NCI-H2196 treated with DMSO at 0.1 percent for 48 hours (cell line): ENCODE measurements around the gene UTY.
"Not testable (repeated sequence)": the region's sequence is repeated elsewhere in the genome, so short reads cannot be mapped to it uniquely, and the experiment has no call there.

Experiments used
- DNase-seq: peaks from one replicate; lab custom pipeline; 2025; ENCODE audit not compliant: unreplicated experiment; lab: John Stamatoyannopoulos, UW

The UTY gene

GRCh38 chrY:13307959-13308358 lies 171.9 kb downstream of the UTY start:
- DNase-seq = no peak

DNA sequence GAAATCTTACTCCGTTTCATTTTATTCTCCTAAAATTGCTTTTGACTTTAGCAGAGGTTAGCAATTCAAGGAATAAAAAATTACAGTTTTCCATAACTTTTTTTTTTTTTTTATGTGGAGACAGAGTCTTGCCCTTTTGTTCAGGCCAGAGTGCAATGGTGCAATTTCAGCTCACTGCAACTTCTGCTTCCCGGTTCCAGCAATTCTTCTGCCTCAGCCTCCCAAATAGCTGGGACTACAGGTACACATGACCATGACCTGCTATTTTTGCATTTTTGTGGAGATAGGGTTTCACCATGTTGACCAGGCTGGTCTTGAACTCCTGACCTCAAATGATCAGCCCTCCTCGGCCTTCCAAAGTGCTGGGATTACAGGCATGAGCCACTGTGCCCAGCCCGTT lies 179.0 kb downstream of the UTY start:
- no peak for DNase-seq

DNA sequence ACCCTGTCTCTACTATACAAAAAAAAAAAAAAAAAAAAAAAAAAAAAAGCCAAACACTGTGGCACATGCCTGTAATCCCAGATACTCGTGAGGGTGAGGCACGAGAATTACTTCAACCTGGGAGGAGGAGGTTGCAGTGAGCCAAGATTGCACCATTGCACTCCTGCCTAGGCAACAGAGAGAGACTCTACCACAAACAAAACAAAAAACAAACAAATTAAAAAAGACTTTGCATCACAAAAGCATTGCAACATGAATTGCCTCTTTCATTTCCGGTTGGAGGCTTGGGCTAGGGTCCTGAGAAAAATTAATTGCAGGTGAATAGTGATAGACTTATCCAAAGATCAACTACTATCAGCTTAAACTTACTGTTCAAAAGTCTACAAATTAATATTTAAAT lies 180.4 kb downstream of the UTY start:
- DNase-seq = no peak

DNA sequence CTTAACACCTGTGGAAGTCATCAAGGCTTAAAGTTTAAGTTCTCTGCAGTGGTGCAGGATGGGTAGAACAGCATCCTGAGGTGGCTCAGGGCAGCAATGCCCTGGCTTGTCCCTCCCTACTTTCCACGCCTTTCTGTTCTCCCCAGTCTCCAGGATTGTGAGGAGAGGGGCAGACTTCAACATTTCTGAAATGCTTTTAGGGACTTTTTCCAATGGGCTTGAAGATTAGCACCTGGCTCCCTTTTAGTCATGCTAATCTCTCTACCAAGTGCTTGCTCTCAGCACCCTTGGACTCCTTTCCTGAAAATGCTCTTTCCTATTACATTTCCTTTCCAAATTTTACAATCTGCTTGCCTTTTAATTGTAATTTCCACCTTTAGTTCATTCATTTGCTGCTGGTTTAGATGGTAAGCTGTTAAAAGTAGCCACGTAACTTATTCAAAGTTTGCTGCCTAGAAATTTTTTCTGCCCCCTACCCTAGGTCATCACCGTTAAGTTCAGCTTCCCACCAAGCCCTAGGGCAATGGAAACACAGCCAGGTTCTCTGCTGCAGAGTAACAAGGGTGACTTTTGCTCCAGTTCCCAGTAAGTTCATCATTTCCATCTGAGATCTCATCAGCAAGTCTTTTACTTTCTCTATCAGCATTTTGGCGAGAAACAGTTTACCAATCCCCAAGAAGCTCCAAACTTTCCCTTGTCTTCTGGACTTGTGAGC lies 183.5 kb downstream of the UTY start:
- DNase-seq = no peak

DNA sequence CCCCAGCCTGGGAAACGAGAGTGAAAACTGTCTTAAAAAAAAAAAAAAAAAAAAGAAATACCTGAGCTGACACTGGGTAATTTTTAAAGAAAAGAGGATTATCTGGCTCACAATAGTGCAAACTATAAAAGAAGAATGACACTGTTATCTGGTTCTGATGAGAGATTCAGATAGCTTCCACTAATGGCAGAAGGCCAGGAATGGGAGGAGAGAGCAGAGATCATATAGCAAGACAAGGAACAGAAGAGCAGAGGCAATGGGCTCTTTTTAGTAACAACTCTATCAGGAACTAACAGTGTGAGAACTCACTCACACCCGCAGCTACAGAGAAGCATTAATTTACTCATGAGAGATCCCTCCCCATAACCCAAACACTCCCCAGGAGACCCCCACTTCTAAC lies 184.8 kb downstream of the UTY start:
- peak; percentile 34 for DNase-seq

DNA sequence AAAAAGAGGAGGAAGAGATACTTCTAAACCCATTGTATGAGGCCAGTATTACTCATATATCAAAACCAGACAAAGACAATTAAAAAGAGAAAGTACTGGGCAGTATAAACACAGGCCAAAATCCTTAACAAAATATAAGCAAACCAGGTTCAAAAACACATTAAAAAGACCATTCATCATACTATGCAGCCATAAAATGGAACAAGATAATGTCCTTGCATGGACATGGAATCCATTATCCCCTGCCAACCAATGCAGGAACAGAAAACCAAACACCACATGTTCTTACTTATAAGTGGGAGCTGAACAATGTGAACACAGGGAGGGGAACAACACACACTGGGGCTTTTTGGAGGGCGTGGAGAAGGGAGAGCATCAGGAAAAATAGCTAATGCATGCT lies 188.6 kb downstream of the UTY start:
- no peak for DNase-seq

- DNase-seq = not testable (repeated sequence)
These were observed 197.4 kb downstream of the UTY start for GRCh38 chrY:13282151-13283054.

- no peak for DNase-seq
These were observed 200.3 kb downstream of the UTY start for GRCh38 chrY:13279561-13279960.

DNA sequence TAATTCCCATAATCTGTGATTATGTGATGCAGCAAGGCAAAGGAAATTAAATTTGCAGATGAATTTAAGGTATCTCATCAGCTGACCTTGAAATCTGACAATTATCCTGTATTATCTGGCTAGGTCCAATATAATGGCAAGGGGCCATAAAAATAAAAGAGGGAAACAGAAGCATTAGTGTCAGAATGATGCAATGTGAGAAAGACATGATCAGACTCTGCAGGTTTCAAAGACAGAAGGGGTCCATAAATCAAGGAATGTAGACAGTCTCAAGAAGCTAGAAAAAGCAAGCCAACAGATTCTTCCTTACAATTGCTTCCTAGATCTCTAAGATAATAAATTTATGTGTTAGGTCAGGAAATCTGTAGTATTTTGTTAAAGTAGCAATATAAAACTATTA lies 208.1 kb downstream of the UTY start:
- no peak for DNase-seq

DNA sequence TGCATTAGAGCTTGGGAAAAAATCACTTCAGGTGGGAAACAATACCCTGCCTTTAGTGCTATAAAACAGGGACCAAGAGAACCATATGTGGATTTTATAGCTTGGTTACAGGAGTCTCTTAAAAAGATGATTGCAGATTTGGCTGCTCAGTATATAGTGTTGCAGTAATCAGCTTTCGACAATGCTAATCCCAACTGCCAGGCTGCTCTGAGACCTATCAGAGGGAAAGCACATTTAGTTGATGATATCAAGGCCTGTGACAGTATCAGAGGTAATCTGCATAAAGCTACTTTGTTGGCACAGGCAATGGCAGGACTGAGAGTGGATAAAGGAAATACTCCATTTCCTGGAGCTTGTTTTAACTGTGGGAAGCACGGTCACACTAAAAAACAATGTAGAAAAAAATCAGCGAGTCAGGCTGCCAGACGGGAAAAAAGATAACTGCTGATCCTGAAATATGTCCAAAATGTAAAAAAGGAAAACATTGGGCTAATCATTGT lies 225.8 kb downstream of the UTY start:
- not testable (repeated sequence) for DNase-seq

- DNase-seq = no peak
These were observed 229.4 kb downstream of the UTY start for GRCh38 chrY:13250421-13250820.

GRCh38 chrY:13243716-13244115 lies 236.1 kb downstream of the UTY start:
- no peak for DNase-seq

DNA sequence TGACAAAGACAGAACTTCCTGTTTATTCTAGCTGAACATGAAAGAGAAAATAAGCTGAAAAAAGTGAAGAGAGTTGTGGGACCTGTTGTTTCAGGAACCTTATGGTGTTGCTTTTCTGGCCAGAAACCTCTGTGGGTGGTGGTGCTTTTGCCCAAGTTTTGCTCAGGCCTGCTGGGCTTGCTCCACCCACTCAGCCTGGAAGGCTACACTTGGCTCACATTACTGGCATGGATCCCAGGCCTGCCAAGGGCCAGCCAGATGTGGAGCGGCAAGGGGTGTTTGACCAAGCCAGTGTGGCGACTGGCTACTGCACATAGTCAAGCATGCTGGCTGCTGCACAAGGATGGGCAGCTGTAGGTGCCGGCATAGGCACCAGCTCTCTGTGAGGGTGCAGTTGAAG lies 245.9 kb downstream of the UTY start:
- peak; percentile 35 for DNase-seq

- no peak for DNase-seq
These were observed 246.7 kb downstream of the UTY start for GRCh38 chrY:13233118-13233517.

DNA sequence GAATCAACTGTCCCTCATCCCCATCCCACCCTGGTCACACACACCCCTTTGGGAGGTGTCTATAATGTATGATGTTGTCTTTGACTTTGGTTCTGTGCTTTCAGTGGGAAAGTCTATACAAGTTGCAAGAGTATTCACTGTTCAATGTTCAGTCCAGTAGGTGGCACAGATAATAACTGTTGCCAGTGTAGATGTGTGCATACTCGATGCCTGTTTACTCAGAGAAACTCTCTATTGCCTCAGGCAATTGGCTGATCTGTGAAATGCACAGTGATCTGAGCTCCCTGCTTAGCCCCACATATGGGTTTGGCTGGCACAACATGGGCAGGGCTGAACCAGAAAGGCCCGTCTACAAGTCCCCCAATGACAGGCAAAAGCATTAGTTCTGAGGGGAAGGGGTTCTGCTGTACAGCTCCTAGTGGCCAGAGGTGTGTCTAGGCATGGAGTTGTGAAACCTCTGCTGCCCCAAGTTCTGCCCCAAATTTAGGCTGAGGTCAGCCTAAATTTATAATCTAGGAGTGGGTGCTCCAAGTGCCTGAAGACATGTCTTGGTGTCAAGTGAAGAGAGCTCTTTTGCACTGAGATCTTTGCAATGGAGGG lies 252.4 kb downstream of the UTY start:
- peak; percentile 7 for DNase-seq

- no peak for DNase-seq
These were observed 268.7 kb downstream of the UTY start for GRCh38 chrY:13210961-13211646.

GRCh38 chrY:13205214-13205613 lies 274.6 kb downstream of the UTY start:
- no peak for DNase-seq
